ENCODE data around the gene GRK1. TPM values are rescaled to one million over a fixed set of nuclear protein-coding genes. Genes with fewer than 3 reads are reported as not detected.

Gene GRK1
- total RNA-seq, 1 donor, result not detected

DNA sequence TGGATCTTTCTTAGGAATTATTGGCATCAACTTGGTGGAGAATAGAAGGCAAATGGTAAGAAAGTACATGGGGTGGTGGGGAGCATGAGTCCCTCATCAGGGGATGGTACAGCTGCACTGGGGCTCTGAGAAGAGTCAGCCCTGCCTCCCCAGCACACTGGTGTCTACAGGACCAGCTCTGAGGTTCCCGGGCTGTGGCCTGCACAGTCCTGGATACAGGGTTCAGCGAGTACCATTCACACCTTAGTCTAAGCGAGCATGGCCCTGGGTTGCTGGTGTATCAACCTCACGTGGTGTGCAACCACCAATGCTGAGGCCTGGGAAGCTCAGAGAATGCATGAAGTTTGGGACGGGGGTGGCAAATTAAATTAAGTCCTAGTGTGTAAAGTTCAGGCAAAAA, 102.1 kb downstream of the GRK1 start:
- Histone ChIP-seq H3K4me1 (ENCODE audit: insufficient read depth, low read length) (no peaks in the 10 kb centered on the region), H3K4me3 (ENCODE audit: low read length) (no peak overlapping the region), H3K9me3 (ENCODE audit: low read depth, low read length) (no peaks in the 10 kb centered on the region), H3K27me3 (ENCODE audit: insufficient read depth, low read length) (no peaks in the 10 kb centered on the region)

DNA sequence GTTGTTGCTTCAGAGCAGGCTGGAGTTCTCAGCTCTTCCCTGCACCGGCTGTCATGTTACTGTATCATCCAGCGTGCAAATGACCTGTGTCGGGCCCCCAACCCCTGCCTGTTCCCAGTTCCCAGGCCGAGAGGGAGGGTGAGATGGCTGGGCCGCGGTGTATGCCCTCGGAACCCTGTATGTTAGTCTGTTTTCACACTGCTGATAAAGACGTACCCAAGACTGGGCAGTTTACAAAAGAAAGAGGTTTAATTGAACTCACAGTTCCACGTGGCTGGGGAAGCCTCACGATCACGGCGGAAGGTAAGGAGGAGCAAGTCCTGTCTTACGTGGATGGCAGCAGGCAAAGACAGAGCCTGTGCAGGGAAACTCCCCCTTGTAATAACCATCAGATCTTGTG, 102.9 kb downstream of the GRK1 start:
- Histone ChIP-seq H3K27me3 (ENCODE audit: insufficient read depth, low read length) (no peaks in the 10 kb centered on the region), H3K9me3 (ENCODE audit: low read depth, low read length) (no peaks in the 10 kb centered on the region), H3K4me1 (ENCODE audit: insufficient read depth, low read length) (no peaks in the 10 kb centered on the region), H3K4me3 (ENCODE audit: low read length) (no peak overlapping the region)

DNA sequence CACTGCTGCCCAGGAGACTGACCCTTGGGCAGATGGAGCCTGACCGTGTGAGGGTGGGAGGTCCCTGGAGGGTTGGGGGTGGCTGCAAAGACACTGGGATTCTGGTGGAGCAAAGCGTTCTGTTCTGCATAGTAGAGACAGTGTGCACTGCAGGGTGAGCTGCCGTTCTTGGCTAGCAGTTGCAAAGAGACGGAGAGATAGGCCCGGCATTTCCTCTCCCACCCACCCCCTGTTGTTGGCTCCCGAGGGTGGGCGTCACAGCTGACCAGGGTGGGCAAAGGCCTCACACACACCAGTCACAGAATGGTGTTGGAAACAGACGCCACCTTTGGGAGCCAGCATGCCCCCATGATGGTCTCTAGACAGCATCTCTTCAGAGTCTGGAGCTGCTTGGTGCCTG, 103.4 kb downstream of the GRK1 start:
- no peaks in the 10 kb centered on the region for H3K9me3 ChIP-seq (ENCODE audit: low read depth, low read length)
- H3K4me3 ChIP-seq (ENCODE audit: low read length), result no peak overlapping the region
- H3K27me3 ChIP-seq (ENCODE audit: insufficient read depth, low read length), result no peaks in the 10 kb centered on the region
- no peaks in the 10 kb centered on the region for H3K4me1 ChIP-seq (ENCODE audit: insufficient read depth, low read length)

DNA sequence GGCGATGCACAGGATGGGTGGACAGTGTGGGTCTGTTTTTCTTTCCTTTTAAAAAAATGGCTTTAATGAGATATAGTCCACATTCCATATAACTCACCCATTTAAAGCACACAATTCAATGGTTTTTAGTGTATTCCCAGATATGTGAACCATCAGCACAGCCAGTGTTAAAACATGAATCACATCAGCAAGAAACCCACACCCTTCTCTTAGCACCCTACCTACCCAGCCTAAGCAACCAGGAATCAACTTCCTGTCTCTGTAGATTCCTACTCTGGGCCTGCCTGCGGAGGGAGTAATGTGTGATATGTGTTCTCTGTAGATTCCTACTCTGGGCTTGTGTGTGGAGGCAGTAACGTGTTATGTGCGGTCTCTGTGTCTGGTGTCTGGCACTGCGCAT, 103.9 kb downstream of the GRK1 start:
- Histone ChIP-seq H3K9me3 (ENCODE audit: low read depth, low read length) (no peaks in the 10 kb centered on the region), H3K4me1 (ENCODE audit: insufficient read depth, low read length) (no peaks in the 10 kb centered on the region), H3K27me3 (ENCODE audit: insufficient read depth, low read length) (no peaks in the 10 kb centered on the region), H3K4me3 (ENCODE audit: low read length) (no peak overlapping the region)

DNA sequence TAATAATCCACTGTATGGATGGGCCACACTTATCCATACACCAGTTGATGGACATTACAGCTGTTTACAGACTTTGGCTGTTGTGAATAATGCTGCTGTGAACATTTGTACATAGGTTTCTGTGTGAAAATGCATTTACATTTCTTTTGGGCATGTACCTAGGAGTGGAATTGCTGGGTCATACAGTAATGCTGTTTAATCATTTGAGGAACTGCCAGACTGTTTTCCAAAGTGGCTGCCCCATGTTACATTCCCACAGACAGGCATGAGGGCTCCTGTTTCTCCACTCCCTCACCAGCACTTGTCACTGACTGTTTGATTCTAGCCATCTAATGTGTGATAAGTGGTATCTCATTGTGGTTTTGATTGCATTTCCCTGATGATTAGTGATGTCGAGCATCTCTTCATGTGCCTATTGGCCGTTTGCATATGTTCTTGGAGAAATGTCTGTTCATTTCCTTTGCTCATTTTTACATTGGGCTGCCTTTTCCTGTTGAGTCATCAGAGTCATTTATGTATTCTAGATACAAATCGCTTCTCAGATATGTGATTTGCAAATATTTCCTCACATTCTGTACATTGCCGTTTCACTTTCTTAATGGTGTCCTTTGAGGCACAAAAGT, 104.8 kb downstream of the GRK1 start:
- Histone ChIP-seq H3K4me1 (ENCODE audit: insufficient read depth, low read length) (no peaks in the 10 kb centered on the region), H3K4me3 (ENCODE audit: low read length) (no peak overlapping the region), H3K27me3 (ENCODE audit: insufficient read depth, low read length) (no peaks in the 10 kb centered on the region), H3K9me3 (ENCODE audit: low read depth, low read length) (no peaks in the 10 kb centered on the region)

DNA sequence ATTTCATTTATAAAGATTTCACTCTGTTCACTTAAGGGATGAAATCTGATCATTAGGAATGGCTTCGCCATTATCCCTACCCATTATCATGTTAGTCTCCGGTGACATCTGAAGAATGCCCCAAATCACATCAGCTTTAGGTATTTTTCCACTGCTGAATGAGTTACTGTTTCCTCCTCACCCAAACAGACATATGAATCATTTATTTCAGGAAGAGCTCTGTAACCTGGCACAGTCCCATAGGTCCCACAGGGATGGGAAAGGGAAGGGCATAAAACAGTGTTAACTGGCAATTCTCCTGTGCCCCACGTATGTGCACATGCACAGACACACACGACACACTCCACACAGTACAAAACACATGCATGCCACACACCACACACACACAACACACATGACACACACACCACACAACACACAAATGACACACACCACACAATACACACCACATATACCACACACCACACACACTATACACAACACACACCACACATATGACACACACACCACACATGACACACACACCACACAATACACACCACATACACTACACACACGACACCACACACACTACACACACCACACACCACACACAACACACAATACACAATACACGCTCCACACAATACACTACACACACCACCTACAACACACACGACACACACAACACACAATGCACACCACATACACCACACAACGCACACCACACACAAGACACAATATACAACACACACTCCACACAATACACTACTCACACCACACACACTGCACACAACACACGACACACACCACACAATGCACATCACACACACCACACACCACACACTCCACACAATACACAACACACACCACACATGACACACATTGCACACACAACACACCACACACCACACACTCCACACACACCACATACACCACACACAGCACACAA, 107.4 kb downstream of the GRK1 start:
- H3K4me1 ChIP-seq (ENCODE audit: insufficient read depth, low read length), result no peaks in the 10 kb centered on the region
- no peak overlapping the region for H3K4me3 ChIP-seq (ENCODE audit: low read length)

DNA sequence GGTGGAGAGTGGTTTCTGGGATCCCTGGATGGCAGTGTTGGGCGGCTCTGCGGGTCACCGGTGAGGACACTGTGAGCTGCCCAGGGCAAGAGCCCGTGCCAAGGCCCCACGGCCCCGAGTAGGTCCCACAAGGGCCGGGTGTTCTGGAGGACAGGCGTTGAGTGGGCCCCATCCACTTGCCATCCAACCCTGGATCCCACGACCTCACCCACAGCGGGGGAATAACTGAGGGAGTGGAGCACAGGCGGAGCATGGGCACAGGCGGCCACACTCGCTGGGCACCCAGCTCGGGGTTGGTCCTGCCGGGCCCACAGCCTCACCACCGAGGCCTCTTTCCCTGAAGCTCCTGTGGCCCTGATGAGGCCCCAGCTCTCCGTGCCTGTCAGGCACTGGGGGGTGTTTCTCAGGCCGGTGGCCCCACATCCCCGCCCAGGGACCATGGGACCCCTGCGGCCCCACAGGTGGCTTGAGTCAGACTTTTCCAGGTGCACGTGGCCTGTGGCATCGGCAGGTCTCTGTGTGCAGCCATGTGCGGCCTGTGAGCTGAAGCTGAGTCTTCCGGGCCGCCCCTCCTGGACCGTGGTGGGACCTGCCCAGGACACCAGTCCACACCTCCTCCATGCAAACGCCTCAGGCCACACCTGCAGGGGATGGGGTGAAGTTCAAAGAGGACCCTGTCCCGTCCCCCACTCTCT, 108.6 kb downstream of the GRK1 start:
- H3K9me3 ChIP-seq (ENCODE audit: low read depth, low read length), result no peaks in the 10 kb centered on the region

More for the DNA sequence above, 107.4 kb downstream of the GRK1 start:
- H3K27me3 ChIP-seq (ENCODE audit: insufficient read depth, low read length), result no peaks in the 10 kb centered on the region
- no peaks in the 10 kb centered on the region for H3K9me3 ChIP-seq (ENCODE audit: low read depth, low read length)

DNA sequence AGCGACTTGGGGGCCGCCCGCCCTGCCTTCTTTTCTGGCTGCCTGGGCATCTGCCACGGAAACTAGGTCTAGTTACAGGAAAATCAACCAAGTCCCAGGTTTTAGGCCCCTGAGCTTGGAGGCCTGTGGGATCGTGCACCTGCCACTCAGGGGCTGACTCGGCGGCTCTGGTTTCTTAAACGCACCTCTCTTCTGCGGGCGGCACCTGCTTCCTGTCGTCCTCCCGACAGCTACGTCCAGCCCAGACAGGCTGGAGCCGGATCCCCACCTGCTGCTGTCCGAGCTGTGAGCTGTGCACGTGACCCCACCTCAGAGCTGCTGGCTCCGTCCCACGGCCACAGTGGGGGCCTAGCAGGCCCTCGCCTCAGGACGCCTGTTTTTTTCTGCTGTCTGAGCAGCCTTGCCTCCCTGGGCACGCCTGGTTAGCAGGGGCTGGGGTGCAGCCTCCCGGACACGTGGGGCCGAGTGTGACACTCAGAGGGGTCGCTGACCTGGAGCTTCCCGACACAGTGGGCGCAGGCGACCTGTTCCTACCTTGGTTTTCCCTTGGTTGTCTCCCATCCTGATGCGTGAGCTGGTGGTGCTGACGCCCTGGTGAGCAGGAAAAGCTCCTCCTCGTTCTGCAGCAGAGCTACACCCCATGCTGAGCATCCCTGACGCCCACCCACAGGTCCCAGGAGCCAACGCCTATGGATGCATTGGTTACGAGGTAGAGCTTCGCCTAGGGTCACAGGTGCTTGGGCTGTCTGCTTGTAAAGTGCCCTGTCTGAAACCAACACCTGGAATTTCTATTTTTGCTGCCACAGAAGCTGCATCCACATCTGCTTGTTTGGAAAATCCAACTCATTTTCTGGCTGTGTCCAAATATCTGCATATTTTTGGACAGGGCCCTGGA, 109.5 kb downstream of the GRK1 start:
- no peak overlapping the region for H3K4me3 ChIP-seq (ENCODE audit: low read length)
- no peaks in the 10 kb centered on the region for H3K4me1 ChIP-seq (ENCODE audit: insufficient read depth, low read length)
- no peaks in the 10 kb centered on the region for H3K9me3 ChIP-seq (ENCODE audit: low read depth, low read length)
- H3K27me3 ChIP-seq (ENCODE audit: insufficient read depth, low read length), result no peaks in the 10 kb centered on the region

More for the DNA sequence above, 108.6 kb downstream of the GRK1 start:
- no peak overlapping the region for H3K4me3 ChIP-seq (ENCODE audit: low read length)
- H3K27me3 ChIP-seq (ENCODE audit: insufficient read depth, low read length), result no peaks in the 10 kb centered on the region
- no peaks in the 10 kb centered on the region for H3K4me1 ChIP-seq (ENCODE audit: insufficient read depth, low read length)

DNA sequence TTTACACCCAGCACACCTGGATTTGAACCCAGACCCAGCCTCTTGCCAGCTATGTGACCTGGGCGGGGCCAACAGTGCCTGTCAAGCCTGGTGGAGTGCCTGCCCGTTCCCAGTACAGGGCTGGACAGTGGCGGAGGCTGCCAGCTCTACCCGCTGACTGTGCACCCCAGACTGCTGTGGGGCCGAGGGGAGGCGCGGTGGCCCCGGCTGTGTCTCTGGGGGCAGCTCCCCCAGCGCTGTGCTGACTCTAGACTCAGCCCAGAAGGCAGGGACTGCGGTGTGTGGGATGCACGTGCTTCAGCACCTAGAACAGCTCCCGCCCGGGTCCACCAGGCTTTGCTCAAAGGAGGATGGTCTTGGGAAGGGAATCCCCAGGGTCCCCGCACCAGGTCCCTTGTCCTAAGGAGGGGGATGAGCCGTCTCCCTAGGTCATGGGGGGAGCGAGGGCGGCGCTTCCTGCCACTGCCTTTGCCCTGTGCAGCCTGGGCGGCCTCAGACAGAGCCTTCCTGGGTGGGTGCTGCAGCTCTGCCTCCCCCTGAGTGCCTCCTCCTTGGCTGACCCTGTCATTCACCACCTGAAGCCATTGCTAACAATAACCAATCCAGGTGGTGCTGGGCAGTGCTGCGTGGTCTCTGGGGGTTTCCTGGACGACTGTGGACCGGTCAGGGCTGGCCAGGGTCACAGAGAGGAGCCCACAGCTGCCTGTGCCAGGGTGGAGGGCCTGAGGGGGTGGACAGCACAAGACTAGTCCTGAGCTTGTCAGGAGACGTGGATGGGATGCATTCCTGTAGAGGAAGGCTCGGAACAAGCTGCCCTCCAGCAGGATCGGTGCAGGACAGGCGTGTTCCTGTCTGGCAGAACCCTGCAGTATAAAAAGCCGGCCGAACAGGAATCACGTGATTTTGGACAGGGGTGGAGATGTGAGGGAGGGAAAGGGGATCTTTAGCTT, 110.6 kb downstream of the GRK1 start:
- Histone ChIP-seq H3K4me3 (ENCODE audit: low read length) (no peak overlapping the region), H3K4me1 (ENCODE audit: insufficient read depth, low read length) (no peaks in the 10 kb centered on the region), H3K9me3 (ENCODE audit: low read depth, low read length) (no peaks in the 10 kb centered on the region), H3K27me3 (ENCODE audit: insufficient read depth, low read length) (no peaks in the 10 kb centered on the region)

DNA sequence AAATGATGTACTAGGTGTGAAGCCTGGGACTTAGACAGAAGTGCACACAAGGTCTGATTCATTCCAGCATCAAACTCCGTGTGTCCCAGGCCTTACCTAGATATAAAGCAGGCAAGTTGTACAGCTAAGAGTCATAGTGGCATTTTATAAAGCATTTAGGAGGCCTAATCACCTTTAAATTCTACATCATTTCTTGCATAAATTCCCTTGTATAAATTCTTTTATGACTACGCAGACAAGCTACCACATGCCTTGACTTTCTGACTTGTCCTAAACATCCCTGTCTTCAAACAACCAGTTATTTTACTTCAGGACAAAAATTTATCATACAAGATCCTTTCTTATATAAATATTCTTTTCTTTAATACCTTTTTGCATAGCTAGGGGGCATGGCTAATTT, 114.6 kb downstream of the GRK1 start:
- Histone ChIP-seq H3K27me3 (ENCODE audit: insufficient read depth, low read length) (no peaks in the 10 kb centered on the region), H3K4me3 (ENCODE audit: low read length) (no peak overlapping the region), H3K9me3 (ENCODE audit: low read depth, low read length) (no peaks in the 10 kb centered on the region), H3K4me1 (ENCODE audit: insufficient read depth, low read length) (no peaks in the 10 kb centered on the region)

DNA sequence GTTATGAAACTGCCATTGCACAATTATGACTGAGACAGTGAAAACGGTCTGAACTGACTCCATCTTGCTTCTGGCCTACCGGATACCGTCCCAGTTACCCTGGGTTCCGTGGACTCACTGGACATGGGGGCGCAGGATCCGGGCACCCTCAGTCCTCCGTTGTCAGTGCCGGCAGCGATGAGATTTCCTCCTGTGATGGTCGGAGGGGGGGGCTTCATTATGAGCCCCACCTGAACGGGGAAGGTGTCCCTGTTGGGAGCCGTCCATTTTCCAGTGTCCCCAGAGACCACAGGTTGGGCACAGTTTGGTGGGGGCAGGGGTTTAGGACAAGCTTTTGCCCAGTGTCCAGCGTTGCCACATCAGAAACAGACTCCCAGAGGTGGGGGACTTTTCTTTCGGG, 115.5 kb downstream of the GRK1 start:
- H3K27me3 ChIP-seq (ENCODE audit: insufficient read depth, low read length), result no peaks in the 10 kb centered on the region
- H3K9me3 ChIP-seq (ENCODE audit: low read depth, low read length), result no peaks in the 10 kb centered on the region
- H3K4me3 ChIP-seq (ENCODE audit: low read length), result no peak overlapping the region
- no peaks in the 10 kb centered on the region for H3K4me1 ChIP-seq (ENCODE audit: insufficient read depth, low read length)

DNA sequence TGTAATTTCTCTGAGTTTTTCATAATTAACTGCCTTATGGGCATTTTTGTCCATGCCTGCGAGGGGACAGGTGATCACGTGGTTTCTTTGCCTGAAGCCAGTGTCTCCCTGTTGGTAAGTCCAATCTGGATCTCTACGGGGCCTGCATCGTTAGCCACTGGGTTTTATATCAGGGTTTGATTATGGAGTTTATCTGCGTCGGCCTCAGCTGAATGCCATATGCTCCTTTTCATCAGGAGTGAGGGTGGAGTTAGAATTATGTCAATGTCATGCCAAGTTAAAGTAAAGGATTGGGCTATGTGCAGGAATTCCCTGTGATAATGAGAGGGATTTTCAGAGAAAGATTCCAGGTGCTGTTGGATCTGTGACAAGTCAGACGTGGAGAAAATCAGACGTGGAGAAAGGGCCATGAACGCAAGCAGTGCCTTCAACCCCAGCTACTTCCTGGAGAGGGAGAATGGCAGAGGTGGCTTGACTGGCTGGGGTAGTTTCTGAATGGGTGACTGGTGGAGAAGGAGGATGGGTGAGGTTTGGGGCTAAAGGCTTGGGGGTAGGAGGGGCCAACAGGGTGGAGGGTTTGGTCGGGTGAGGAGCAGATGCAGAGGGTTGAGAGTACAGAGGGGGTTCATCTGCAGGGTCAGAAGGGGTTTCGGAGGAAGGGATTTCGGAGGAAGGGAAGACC, 116.3 kb downstream of the GRK1 start:
- no peaks in the 10 kb centered on the region for H3K9me3 ChIP-seq (ENCODE audit: low read depth, low read length)
- no peaks in the 10 kb centered on the region for H3K27me3 ChIP-seq (ENCODE audit: insufficient read depth, low read length)
- H3K4me3 ChIP-seq (ENCODE audit: low read length), result no peak overlapping the region
- no peaks in the 10 kb centered on the region for H3K4me1 ChIP-seq (ENCODE audit: insufficient read depth, low read length)

DNA sequence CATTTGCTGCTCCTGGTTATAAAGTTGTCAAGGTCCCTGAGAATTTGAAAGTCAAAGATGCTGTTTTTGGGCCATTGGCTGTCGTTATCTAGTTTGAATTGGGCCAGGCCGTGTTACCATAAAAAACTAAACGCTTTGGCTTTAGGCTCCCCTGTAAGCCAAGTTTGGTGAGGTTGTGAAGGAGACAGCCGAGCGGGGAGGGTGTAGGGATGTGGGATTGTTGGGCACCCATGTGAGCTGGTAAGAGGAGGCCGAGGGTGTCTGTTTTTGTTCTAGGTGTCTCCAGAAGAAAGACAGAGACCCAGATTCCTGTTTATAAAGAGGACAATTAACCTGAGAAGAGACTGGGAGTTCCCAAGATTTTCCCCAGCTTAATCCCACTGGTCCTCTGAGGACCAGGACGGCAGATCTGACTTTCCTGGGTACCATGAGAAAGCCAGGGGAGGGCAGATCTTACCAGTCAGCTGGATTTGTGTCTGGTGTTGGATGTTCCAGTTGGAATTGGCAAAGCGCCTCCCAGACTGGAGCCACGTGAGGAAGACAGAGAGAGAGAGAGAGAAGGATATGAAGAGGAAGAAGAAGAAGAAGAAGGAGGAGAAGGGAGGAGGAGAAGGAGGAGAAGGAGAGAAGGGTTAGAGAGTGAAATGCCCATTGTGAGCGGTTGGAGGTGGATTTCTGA, 117.1 kb downstream of the GRK1 start:
- H3K4me1 ChIP-seq (ENCODE audit: insufficient read depth, low read length), result no peaks in the 10 kb centered on the region
- no peaks in the 10 kb centered on the region for H3K9me3 ChIP-seq (ENCODE audit: low read depth, low read length)
- no peaks in the 10 kb centered on the region for H3K27me3 ChIP-seq (ENCODE audit: insufficient read depth, low read length)
- no peak overlapping the region for H3K4me3 ChIP-seq (ENCODE audit: low read length)
